HepG2 (cell line): Measurements from ENCODE around the gene CTNNBL1. TPM values are rescaled to one million over a fixed set of nuclear protein-coding genes. Genes with fewer than 3 reads are reported as not detected.

ENCODE experiments used
- ATAC-seq: fragments of 200-7000 bp; cut with Tn5 transposase; 3 replicates; pipeline ENCODE4 v1.9.1; 2020; ENCODE audit warnings: mild to moderate bottlenecking, moderate library complexity
- BruUV-seq: library from RNA; stranded (reverse); fragments of 400-500 nt; replicated peaks from 2 replicates; lab custom pipeline; 2021; lab: Mats Ljungman, UMichigan
- CTCF ChIA-PET: fragments of 300-600 bp; formaldehyde crosslinking; extraction: SDS; loops from one replicate; lab custom pipeline; 2021; ENCODE audit warnings: low total read pairs, inconsistent platforms, low intra/inter-chr PET ratio; lab: Yijun Ruan, JAX
- POLR2A ChIA-PET: fragments of 350-600 bp; sonication (Branson Sonifier 250); formaldehyde crosslinking; loops from one replicate; lab custom pipeline; 2020; ENCODE audit warnings: antibody characterized with exemption, inconsistent platforms; lab: Yijun Ruan, JAX
- DNase-seq: peaks from one replicate; pipeline ENCODE4 v3.0.0-alpha.2; 2015; ENCODE audit warnings: low spot score
- FAIRE-seq: peaks from 3 replicates; lab custom pipeline; 2011; peaks lifted over from hg19 to GRCh38; lab: Jason Lieb, UNC
- H2AFZ ChIP-seq: one replicate; pipeline ENCODE4 v1.6.1; 2011; ENCODE audit warnings: low read length, inconsistent platforms
- H3K27ac ChIP-seq: fragments of 300-600 bp; 3 replicates; pipeline ENCODE4 v1.8.0; 2011; ENCODE audit warnings: mixed run types, mild to moderate bottlenecking, mixed read lengths, low read length, inconsistent platforms; ENCODE audit not compliant: insufficient read depth; ENCODE audit errors: extremely low read length
- H3K27me3 ChIP-seq, 2 experiments: fragments of 200-600 bp in 1 of 2; 2 replicates in 1 of 2; 3 replicates in 1 of 2; pipeline versions ENCODE4 v1.6.0 to v1.8.0; 2011; ENCODE audit warnings: low read length in 2 of 2, mild to moderate bottlenecking in 2 of 2, moderate library complexity in 2 of 2, inconsistent platforms in 1 of 2; ENCODE audit not compliant: insufficient read depth in 2 of 2, control insufficient read depth in 1 of 2
- H3K36me3 ChIP-seq, 2 experiments: fragments of 200-600 bp in 1 of 2; replicated peaks in 1 of 2; 2 replicates in 1 of 2; 3 replicates in 1 of 2; pipeline versions ENCODE4 v1.5.1 to v1.8.0; 2011; ENCODE audit warnings: low read length in 2 of 2, inconsistent platforms in 1 of 2; ENCODE audit not compliant: insufficient read depth in 2 of 2, control insufficient read depth in 1 of 2
- H3K4me1 ChIP-seq: 2 replicates; pipeline ENCODE4 v1.5.1; 2012; ENCODE audit warnings: low read length, inconsistent platforms; ENCODE audit not compliant: insufficient read depth
- H3K4me2 ChIP-seq: 2 replicates; pipeline ENCODE4 v1.6.0; 2011; ENCODE audit warnings: low read depth, low read length, inconsistent platforms
- H3K4me3 ChIP-seq, 3 experiments: fragments of 200-600 bp in 1 of 3; sonication (generic), shearing (Covaris generic) in 1 of 3; replicated peaks in 1 of 3; 2 replicates each; pipeline ENCODE4 v1.5.1; 2011 to 2016; ENCODE audit warnings: low read length in 3 of 3, inconsistent platforms in 2 of 3, low read depth in 2 of 3, mild to moderate bottlenecking in 2 of 3, control low read depth in 1 of 3, mixed read lengths in 1 of 3; ENCODE audit not compliant: insufficient read depth in 1 of 3
- H3K79me2 ChIP-seq: one replicate; pipeline ENCODE4 v1.6.1; 2011; ENCODE audit warnings: low read length, inconsistent platforms; ENCODE audit not compliant: insufficient read depth
- H3K9ac ChIP-seq: 2 replicates; pipeline ENCODE4 v1.6.0; 2011; ENCODE audit warnings: mild to moderate bottlenecking, low read depth, low read length, inconsistent platforms; ENCODE audit not compliant: insufficient read depth
- H3K9me3 ChIP-seq: 2 replicates; pipeline ENCODE4 v1.5.1; 2012; ENCODE audit warnings: mild to moderate bottlenecking, low read length
- H4K20me1 ChIP-seq: 2 replicates; pipeline ENCODE4 v1.6.0; 2011; ENCODE audit warnings: inconsistent platforms, mild to moderate bottlenecking, low read length, moderate library complexity; ENCODE audit not compliant: insufficient read depth
- ATF4 ChIP-seq, 2 experiments: fragments of 450-650 bp in 1 of 2; sonication (generic) in 1 of 2; formaldehyde crosslinking; IDR thresholded peaks; 2 replicates each; pipeline versions ENCODE4 v1.5.0 to v1.8.0; 2020 to 2022; ENCODE audit warnings: mild to moderate bottlenecking in 1 of 2, missing genetic modification reagents in 1 of 2
- CAMTA2 ChIP-seq: sonication (generic); formaldehyde crosslinking; IDR thresholded peaks from 2 replicates; pipeline ENCODE4 v1.4.0; 2020; ENCODE audit warnings: mild to moderate bottlenecking, missing genetic modification reagents, borderline replicate concordance
- EED ChIP-seq: sonication (generic); formaldehyde crosslinking; IDR thresholded peaks from 2 replicates; pipeline ENCODE4 v1.5.0; 2020; ENCODE audit warnings: mild to moderate bottlenecking, missing genetic modification reagents
- ETS1 ChIP-seq: sonication (generic); formaldehyde crosslinking; IDR thresholded peaks from 2 replicates; pipeline ENCODE4 v1.4.0; 2020; ENCODE audit warnings: missing genetic modification reagents
- HIC2 ChIP-seq: sonication (generic); formaldehyde crosslinking; IDR thresholded peaks from 2 replicates; pipeline ENCODE4 v1.9.0; 2022; ENCODE audit warnings: low read depth, missing genetic modification reagents
- IRF9 ChIP-seq: sonication (generic); formaldehyde crosslinking; IDR thresholded peaks from 2 replicates; pipeline ENCODE4 v1.8.0; 2022; ENCODE audit warnings: missing genetic modification reagents, mild to moderate bottlenecking, borderline replicate concordance
- KDM1A ChIP-seq: IDR thresholded peaks from 2 replicates; pipeline ENCODE4 v1.6.1; 2016; ENCODE audit warnings: missing compliant biosample characterization
- MAFF ChIP-seq: IDR thresholded peaks from 2 replicates; pipeline ENCODE4 v1.6.1; 2011; ENCODE audit warnings: low read depth, low read length, improper control_type of control experiment
- MAFK ChIP-seq, 2 experiments: IDR thresholded peaks in 1 of 2; conservative IDR thresholded peaks in 1 of 2; 2 replicates each; pipeline ENCODE4 v1.6.1; 2011; ENCODE audit warnings: improper control_type of control experiment in 2 of 2, low read length in 2 of 2
- PHB2 ChIP-seq: fragments of 450-650 bp; IDR thresholded peaks from 2 replicates; pipeline ENCODE4 v1.6.1; 2018; ENCODE audit not compliant: partially characterized antibody
- PPARG ChIP-seq: conservative IDR thresholded peaks from 2 replicates; pipeline ENCODE4 v1.6.1; 2016; ENCODE audit warnings: missing biosample characterization, missing genetic modification reagents
- SATB2 ChIP-seq: sonication (generic); formaldehyde crosslinking; IDR thresholded peaks from 2 replicates; pipeline ENCODE4 v1.5.0; 2020; ENCODE audit warnings: missing genetic modification reagents
- ZNF460 ChIP-seq: sonication (generic); formaldehyde crosslinking; IDR thresholded peaks from 2 replicates; pipeline ENCODE4 v1.5.1; 2020; ENCODE audit warnings: missing genetic modification reagents, mild to moderate bottlenecking, borderline replicate concordance
- WGBS: methylation state at CpG from one replicate; pipeline ENCODE4 v1.1.6; 2017; ENCODE audit warnings: low lambda C conversion rate; 5-methylcytosine and 5-hydroxymethylcytosine counted together
- in situ Hi-C: cut with HindIII; loops from 2 replicates; pipeline ENCODE4 v1.10.0; 2017; ENCODE audit warnings: low pct_unique_long_range_greater_than_20kb; ENCODE audit not compliant: extremely low pct_ligation_motif_present
- intact Hi-C: fragments of 100-400 bp; cut with micrococcal nuclease; formaldehyde crosslinking; loops from one replicate; pipeline ENCODE4 v1.10.0; 2022; ENCODE audit not compliant: unreplicated experiment
- polyA plus RNA-seq, 8 experiments: library from polyadenylated mRNA; depleted of rRNA in 3 of 8; stranded (reverse) in 7 of 8; unstranded in 1 of 8; fragments of >200 nt; fragmentation: Illumina TruSeq in 4 of 8; extraction: Trizol in 4 of 8; gene quantifications; 2 replicates each; pipeline versions ENCODE4 v1.2.1 to v1.2.3, GENCODE V29; 2011 to 2016; ENCODE audit warnings: low read depth in 4 of 8, missing spikeins in 1 of 8, mixed read lengths in 1 of 8; ENCODE audit not compliant: insufficient read depth in 1 of 8
- total RNA-seq, 5 experiments: library from RNA; depleted of rRNA; stranded (reverse); fragments of >200 nt; fragmentation: Illumina TruSeq; extraction: Trizol; gene quantifications; 2 replicates each; pipeline ENCODE4 v1.2.3, GENCODE V29; 2016; ENCODE audit warnings: low read depth in 1 of 5

The CTNNBL1 gene
- total and polyA plus RNA-seq, 2 of the 13 experiments (the other 11 are each of a cell fraction or from before 2014, with no cell fraction given), result 49.3 to 94.6 TPM

DNA sequence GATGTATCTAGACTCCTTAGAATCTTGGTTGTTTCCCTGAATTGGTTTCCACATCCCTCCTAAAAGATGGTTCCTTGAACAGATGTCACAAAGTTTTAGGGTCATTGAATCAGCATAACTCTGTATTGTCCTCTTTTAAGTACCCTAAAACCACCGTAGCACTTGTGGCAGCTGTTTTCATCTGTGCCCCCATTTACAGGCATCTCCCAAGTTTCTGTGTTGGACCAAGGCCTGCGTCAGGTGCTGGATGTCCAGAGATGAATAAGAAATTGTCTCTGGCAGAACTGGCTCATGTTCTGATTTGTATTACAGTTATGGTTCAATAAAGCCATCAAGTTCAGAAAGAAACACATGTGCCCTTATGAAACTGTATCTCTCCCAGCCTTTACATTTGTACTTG lies 48.3 kb downstream of the CTNNBL1 start:
- DNase-seq (no peak), ATAC-seq (no peak), FAIRE-seq (no peak)
- in situ Hi-C loops, result no loop called here
- Histone ChIP-seq H3K36me3 (peaks cover 10 to 34% of the 10 kb centered on the region in 2 experiments), H4K20me1 (no peaks in the 10 kb centered on the region), H2AFZ (no peak overlapping the region), H3K4me2 (no peak overlapping the region), H3K9me3 (no peaks in the 10 kb centered on the region), H3K9ac (no peak overlapping the region), H3K27ac (no peak overlapping the region), H3K79me2 (no peaks in the 10 kb centered on the region), H3K4me3 (no peak overlapping the region), H3K27me3 (no peaks in the 10 kb centered on the region), H3K4me1 (peaks cover 15% of the 10 kb centered on the region)
- POLR2A ChIA-PET, result no interaction called here
- BruUV-seq, result no TSS peak
- WGBS, result 95% methylated on average over 2 of the region's 2 CpGs
- TF ChIP-seq PPARG, result no peak
- no peak for TF ChIP-seq ATF4 (CRISPR knock-in tag; IDR thresholded peaks at IDR 0.05)
- no peak for TF ChIP-seq MAFK (conservative IDR thresholded peaks at IDR 0.05 in 1 of 2, IDR thresholded peaks at IDR 0.05 in 1 of 2; ENCODE audit: low read length in 2 of 2)
- TF ChIP-seq PHB2, result no peak
- CTCF ChIA-PET, result no interaction called here
- intact Hi-C loops, result no loop called here

GRCh38 chr20:37744347-37744746 lies 50.5 kb downstream of the CTNNBL1 start:
- Histone ChIP-seq H3K79me2 (no peaks in the 10 kb centered on the region), H3K36me3 (peaks cover 8 to 32% of the 10 kb centered on the region in 2 experiments; a peak in 4 of 5 replicates), H3K4me1 (peaks cover 15% of the 10 kb centered on the region), H2AFZ (no peak overlapping the region), H3K9me3 (no peaks in the 10 kb centered on the region), H3K4me2 (no peak overlapping the region), H3K9ac (no peak overlapping the region), H3K27me3 (no peaks in the 10 kb centered on the region), H3K4me3 (no peak overlapping the region), H4K20me1 (no peaks in the 10 kb centered on the region), H3K27ac (no peak overlapping the region)
- 97% methylated on average over 2 of the region's 2 CpGs for WGBS
- intact Hi-C loops (no loop called here), in situ Hi-C loops (no loop called here)
- FAIRE-seq (no peak), DNase-seq (no peak), ATAC-seq (no peak)
- no TSS peak for BruUV-seq
- POLR2A ChIA-PET, result no interaction called here
- CTCF ChIA-PET, result no interaction called here
- TF ChIP-seq ZNF460 (CRISPR knock-in tag) (no peak), HIC2 (no peak), IRF9 (CRISPR knock-in tag) (no peak), EED (CRISPR knock-in tag) (no peak), KDM1A (CRISPR knock-in tag) (no peak), CAMTA2 (CRISPR knock-in tag) (no peak), ETS1 (no peak), SATB2 (CRISPR knock-in tag) (no peak), MAFF (no peak)
